Activated CD8-positive, alpha-beta memory T cell treated with anti-CD3 and anti-CD28 coated beads for 24 hours (primary cell): Measurements from ENCODE around the gene CDKN1B.
A peak's percentile ranks its signal among the peaks of the same experiment; 100 is the strongest.
"Not testable (repeated sequence)": the region's sequence is repeated elsewhere in the genome, so short reads cannot be mapped to it uniquely, and the experiment has no call there.

Experiments used
- DNase-seq: peaks from one replicate; pipeline ENCODE4 v3.0.0-alpha.2; 2020

CDKN1B gene

DNA sequence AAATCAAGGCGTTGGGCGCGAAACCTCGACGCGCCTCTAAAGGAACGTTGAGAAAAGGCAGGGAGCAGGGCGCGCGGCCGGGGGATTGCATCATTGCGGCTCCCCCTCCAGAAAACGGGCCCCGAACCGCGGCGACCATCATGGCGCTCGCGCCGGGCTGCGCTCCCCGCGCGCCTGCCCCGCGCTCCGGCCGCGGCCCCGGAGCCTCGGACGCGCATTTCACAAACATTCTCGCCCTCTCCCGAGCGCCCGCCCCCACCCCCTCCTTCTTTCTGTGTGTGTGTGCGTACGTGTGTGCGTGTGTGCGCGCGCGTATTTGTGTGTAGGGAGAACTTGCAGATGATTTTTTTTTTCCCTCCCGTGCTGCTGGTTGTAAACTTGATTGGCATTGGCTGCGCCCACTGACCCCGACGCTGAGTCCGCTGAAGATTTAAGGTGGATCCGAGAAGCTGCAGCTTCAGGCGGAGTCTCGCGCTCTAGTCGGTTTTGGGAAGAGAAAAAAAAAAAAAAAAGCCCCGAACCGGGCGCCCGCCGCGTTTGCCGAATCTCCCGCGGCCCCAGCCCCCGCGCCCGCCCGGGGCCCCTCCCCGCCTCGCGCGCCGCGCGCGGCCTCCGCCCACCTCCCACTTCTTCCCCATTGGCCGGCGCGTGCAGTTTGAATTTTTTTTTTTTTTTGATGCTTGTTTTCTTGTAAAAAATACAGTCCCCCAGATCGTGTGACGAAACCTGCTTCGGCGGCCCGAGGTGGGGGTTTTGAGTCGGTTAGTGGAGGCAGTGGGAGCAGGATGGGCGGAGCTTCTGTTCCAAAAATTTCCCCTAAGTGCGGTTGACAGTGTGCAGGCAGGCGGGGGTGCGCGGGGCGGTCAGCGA, 8.2 kb downstream of the CDKN1B start:
- peak; percentile 93 for DNase-seq

DNA sequence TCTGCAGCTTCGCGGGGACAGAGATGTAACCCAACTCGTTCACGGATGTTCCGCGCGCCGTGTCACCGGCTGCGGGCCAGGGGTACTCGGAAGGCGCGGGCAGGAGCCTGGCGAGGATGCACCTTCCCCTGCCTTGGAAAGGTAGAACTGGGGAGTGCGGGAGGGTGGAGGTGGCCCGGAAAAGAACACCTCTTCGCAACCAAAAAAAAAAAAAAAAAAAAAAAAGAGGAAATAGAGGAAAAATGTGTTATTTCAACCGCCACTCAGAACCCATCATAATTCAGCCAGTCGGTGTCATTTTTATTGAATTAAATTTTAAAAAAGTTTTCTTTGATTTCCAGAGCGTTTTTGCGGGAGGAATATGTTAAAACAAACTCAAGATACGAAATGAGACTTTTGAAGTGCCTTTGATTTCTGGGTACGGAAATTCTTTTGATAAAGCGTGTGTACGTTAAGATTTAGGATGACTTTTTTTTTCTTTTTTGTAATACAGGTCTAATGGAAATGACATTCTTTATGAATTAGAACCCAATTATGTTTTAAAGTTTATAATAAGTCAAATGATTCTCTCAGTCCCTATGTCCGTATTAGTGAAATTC, 8.9 kb downstream of the CDKN1B start:
- no peak for DNase-seq

DNA sequence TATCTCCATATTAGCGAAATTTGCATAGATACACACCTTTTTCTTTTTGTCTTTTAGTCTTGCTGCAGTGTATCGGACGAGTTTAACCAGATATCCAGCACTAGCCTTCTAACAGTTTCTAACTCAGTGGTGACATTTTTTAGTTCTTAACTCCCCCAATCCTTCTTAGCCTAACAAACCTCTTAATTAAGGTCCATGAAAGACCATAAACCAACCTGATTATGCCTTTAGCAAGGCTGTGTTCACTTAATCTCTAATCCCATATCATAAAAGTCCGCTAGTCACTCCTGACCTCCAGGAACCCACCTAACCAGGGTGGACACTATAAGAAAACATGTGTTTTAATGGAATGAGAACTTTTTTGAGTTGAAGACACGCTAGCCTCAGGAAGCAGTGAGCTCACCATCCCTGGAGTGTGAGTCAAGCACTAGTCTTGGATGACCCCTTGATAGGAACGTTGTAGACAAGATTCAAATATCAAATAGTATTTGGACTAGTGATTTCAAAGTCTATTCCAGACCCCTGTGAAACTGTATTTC, 9.5 kb downstream of the CDKN1B start:
- DNase-seq, result no peak

DNA sequence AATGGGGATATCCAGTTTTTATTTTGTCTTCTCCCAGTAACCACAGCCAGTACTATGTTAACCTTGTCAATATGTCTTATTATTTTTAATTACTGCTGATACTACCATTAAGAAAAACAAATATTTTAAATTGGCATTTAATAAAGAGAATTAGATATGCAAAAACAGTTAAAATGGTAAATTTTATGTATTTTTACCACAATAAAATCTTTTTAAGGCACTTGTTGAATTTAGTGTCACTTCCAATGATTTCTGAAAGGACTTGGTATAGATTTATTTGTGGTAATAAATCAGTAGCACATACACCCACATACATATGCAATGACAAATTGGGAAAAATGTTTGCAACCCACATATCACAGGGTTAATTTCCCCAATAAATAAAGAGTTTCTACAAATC, 14.0 kb downstream of the CDKN1B start:
- no peak for DNase-seq

DNA sequence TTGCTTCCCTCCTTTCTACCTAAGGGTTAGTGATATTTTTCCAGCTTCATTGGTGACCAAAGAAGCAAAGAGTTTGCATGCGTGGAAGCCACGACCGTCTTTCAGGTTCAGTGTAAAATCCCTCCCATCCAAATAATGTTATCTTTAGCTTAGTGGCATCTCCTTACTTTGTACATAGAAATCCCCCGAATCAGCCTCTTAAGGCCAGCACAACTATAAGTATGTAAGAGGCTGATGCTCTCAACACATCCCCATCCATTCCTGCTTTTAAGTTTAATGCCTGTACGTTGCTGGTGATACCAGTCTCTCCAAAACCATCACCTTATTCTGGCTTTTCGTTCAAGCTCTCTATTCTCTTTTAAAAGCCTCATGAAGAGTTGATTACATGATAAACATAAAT, 14.6 kb downstream of the CDKN1B start:
- DNase-seq, result no peak

DNA sequence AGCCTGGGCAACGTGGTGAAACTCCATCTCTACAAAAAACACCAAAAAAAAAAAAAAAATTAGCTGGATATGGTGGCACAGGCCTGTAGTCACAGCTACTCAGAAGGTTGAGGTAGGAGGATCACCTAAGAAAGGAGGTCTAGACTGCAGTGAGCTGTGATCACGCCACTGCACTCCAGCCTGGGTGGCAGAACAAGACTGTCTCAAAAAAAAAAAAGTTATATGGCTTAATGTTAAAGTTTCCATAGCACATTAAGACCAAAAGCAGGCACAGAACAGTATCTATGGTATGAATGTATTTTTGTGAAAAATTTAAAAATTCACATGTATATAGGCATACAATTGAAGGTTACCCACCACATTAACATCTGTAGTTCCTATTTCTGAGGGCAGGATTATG, 15.9 kb downstream of the CDKN1B start:
- no peak for DNase-seq

DNA sequence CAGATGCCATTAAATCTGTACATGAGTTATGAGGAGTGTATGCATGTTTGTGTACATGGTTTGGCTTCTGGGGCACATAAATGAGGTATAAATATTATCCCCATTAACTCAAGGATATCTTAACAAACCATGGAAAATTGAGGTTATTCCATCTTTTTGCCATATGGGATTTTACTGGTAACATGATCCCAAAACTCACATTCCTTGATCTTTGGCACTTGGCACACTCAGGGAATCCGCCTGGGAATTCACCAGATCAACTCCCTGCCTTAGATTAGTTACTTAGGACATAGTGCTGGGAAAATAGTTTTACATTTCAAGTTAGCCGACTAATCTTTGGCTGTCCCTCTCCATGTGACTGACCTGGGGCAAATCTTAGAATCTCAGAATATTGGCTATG, 16.9 kb downstream of the CDKN1B start:
- DNase-seq, result no peak

DNA sequence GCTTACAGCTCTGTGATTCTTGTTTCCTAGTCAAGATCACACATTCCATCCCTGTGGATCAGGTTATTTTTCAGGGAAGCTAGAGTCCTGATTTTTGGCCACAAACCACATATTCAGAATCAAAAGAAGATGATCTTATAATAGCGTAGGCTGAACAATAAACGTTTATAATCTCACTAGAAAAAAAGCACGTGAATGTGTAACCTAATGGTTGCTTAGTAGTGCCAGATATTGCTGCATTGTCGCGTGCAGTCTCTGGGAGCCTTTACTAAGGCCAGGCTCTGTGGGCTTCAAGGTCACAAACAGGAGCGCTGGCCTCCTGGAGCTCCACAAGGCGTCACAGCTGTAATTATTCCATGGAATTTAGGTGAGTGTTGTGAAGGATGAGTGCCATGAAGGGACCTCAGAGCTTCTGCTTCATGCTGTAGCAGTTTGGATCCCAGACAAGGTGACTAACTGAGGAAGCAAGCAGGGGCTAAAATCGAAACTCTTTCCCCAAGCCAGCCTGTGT, 17.4 kb downstream of the CDKN1B start:
- no peak for DNase-seq

DNA sequence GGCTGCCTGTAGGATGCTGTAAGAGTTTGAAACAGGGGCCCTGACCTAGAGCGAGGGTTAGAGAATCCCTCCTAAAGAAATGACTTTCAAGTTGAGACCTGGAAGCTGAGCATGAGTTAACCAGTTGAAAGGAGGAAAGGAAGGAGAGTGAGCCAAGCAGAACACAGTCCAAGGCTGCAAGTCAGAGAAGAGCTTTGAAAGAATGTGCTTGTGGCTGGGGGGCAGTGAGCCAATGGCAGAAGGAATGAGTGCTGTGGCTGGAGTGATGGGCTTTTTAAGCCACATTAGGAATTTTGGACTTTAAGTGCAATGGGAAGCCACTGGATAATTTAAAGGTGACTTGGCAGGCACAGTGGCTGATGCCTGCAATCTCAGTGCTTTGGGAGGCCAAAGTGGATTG, 18.1 kb downstream of the CDKN1B start:
- DNase-seq, result no peak

DNA sequence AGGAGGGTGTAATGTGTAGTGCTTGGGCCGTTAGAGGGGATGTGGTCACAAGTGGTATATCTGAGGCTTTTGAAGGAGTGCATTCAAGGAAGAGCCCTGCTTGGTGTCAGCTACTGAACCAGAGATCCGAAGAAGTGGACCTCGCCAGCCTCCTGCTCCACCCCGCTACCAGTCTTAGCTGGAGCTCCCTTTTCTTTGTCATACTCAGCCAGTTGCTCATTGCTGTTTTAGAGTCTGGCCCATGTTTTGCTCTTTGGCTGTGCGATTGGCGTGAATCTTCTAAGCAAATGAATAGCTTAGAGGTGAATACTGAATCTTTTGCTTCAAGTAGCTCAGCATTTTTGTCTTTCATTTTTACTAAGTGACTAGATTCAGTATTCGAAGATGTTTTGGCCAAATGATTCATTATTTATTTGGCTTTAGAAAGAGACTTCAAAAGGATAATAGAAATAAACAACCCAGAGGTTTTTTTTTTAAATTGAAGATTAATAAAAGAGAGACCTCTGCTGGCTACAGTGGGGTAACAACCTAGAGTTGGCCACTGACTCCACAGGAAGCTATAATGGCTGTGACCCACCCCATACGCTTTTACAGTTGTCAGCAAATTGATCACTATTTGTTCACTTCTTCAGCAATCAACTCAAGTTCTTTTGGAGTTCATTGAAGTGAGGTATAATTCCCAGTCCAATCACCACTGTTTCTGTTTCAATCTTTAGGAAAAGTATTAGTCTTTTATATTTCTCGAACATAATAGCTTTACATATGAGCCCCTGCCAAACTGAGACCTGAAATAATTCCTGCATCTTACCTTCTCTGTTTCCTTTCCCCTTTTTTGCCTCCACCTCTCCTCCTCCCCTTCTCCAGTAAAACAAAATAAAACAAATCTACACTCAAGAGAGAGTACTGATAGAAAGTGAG, 19.9 kb downstream of the CDKN1B start:
- DNase-seq, result peak; percentile 77

DNA sequence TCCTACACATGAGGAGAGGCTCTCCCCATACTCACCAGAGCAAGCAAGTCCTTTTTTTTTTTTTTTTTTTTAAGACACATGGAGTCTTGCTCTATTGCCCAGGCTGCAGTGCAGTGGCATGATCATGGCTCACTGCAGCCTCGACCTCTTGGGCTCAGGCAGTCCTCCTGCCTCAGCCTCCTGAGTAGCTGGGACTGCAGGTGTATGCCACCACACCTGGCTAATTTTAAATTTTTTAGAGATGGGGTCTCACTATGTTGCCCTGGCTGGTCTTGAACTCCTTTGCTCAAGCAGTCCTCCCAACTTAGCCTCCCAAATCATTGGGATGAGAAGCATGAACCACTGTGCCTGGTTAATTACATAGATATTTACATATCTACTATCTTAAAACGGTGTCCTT, 21.0 kb downstream of the CDKN1B start:
- DNase-seq, result not testable (repeated sequence)

DNA sequence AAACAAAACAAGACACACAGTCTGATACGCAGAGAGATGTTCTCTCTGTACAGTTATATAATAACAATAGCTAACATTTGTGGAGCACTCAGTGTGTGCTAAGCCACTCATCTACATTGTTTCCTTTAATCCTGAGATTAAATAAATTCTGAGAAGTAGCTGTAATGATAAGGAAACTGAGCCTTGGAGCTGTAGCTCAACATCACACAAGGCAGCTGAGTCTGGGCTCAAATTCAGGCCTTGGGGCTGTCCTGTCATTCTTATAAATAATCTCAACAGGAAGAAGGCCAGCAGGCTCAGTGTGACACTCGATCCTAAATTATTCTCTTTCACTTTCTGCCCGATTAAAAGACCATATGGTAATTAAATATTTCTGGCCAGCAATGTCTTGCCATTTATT, 24.5 kb downstream of the CDKN1B start:
- no peak for DNase-seq

DNA sequence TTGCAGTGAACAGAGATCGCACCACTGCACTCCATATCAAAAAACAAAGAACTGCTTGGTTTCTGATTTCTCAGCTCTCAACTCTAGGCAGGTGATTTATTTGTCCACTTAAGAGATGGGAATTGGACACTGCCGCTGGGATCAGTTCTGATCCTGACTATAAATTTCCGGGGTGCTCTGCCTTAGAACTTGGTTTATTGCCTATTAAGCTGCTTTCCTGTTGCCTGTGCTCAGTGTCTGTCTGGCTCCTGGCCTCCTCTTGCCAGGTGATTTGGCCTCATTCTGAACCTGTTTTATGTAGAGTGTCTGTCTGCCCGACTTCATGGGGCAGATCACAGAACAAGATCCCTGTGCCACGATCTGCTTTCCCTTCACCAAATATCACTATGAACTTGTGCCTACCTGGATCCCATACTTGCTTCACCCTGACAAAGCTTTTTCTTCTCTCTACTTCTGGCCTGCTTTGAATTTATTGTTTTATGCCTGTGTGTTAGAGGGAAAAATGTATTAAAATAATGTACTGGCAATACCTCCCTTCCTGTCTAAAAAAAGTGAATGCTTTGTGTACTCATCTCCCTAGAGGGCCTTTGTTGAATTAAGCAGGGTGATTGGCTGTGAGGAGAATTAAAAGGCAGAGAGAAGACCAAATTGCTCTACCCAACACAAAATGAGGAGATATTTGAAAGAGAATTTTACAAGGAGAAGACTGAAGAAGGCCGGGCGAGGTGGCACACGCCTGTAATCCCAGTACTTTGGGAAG, 27.6 kb downstream of the CDKN1B start:
- DNase-seq, result no peak

DNA sequence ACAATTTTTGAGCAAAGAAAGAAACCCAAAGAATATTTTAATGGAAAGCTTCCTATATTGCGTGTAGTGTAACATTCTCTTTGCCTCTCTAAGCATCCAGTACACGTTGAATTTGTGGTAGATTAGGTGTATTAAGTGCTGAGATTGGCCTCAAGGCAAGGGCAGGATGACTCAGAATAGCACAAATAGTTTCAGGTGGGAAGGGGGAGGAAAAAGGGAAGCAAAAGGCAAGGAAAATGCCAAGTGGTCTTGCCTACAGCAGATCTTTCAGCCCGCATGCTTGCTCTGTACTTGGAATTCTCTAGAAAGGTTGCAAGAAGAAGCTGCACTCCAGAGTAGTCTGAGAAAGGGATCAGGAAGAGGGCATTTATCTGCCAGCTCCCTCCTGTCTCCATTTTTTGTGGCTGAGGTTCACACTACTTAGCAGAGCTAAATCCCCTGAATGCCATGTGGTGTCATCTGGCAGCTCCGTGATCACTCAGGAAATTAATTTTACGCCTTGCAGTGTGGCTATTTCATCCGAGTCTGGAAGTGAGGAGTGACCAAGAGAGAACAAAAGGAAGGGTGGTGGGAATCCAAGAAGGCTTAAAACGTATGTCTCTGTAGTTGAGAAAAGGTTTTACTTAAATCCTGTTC, 28.5 kb downstream of the CDKN1B start:
- no peak for DNase-seq

DNA sequence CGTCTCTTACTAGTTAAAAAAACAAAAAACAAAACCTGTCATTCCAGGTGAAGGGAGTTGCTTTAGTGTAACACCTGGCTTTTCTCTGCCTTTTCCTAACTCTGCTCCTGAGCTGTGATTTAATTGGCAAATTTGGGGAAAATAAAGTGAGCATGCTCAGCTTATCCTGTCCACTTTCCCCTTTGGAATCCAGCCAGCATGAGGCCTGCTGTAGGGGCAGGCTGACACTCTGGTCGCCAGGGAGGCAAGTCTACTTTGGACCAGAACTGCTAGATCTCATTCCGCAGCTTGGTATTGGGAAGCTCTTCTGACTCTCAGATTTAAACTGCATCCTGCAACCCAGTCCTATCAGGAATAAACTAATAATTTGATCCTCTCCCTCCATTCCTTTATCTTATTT, 30.1 kb downstream of the CDKN1B start:
- no peak for DNase-seq

DNA sequence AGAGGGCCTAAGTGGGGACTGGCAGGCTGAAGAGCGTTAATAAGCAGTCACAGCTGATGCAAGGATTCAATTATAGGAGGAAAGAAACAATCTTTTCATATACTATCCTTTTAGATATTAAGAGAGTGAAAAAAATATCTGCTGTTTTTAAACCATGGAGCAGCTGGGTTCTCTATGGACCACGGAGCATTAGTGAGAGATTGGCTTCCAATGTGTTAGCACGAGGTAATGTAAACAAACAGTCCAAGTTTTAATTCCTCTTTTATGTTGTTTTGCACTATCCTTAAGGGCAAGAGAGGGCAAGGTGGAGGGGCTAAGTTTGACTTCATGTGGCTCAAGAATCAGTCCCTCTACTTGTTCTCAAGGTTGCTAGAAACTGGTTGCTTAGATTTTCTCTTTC, 30.9 kb downstream of the CDKN1B start:
- DNase-seq, result no peak

DNA sequence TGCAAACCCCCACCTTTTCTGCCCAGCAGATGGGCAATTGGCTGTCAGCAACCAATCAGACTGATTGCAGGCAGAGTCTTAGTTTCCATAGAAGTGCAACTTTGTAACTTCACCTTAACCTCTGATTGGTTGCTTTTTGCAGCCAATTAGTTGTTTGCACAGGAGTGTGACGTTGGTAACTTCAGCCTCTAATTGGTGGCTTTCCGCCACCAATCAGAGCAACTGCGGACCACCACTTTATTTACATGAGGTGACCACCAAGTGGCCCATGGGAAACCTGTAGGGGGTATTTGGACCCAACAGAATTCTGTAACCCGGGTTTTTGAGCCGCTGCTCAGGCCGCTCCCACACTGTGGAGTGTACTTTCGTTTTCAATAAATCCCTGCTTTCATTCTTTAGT, 32.3 kb downstream of the CDKN1B start:
- DNase-seq, result no peak

DNA sequence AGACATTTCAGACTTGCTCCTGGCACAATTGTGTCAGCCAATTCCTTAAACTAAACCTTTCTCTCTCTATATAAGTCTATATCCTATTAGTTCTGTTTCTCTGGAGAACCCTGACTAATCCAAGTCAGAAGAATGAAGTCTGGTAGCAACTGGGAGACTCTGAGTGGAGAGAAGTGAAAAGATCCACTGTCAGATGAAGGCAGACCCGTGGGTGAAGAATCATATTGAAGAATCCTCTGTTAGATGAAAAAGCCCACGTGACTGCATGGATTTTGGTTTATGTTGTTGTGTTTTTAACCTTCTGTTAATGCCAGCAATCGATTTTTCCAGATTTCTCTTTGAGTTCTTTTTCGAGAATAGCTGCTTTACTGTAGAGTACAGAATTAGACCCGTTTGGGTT, 38.8 kb downstream of the CDKN1B start:
- DNase-seq, result no peak

DNA sequence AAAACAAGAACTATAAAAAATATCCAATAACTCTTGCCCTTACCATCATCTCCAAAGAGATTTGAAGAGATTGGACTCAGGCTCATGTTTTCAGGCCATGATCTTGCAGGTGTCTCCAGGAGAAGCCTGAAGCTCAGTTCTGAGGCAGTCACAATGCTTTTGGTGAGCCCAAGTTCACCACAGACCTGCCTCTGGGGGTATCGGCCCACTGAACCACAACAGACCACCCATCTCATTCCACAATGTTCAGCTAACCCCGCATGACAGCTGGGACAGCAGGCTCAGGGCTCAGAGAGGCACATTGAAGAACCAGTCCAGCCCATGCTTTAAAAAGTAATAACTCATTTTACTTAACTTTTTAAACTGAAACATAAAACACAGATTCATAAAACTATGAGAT, 40.0 kb downstream of the CDKN1B start:
- DNase-seq, result no peak

DNA sequence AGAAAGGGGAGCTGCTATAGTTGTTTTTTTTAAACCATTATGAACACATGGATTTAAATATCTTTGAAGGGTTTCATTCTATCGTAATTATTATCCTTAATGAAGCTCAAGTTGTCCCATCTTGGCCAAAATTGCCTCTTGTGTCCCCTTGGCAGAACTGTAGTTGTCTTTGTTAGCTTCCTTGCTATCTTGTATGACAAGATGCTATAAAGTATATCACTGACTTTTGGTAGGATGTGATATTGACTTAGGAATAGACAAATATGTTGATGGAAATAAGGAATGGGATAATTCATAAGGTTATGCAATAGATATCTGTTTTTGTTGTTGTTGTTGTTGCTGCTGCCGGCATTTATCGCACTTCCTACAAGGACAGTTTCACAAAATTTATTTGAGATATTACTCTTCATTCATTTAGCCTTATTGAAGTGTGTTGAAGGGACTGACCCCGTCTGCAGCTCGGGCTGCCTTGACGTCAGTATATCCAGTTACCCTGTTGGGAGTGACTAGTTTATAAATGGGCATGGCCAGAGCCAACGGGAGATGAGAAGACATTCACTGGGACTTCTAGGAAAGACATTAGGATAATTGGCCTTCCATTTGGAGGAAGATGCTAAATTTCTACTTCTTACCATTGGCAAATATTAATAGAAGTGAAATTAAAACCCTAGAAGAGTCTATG, 42.2 kb downstream of the CDKN1B start:
- no peak for DNase-seq

DNA sequence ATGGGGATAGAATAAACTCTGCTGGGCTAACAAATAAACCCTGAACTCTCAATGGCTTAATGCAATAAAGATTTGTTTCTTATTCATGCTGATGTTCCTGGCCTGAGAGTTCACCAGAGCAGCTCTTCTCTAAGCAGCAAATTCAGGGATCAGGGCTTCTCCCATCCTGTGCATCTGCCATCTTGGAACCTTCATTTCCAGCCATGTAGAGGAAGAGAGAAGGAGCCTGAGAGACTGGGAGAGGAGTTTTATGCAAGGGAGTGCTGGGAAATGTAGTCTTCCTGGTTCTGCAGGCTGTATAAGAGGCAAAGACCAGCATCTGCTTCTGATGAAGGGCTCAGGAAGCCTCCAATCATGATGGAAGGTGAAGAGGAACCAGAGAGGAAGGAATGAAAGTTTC, 47.7 kb downstream of the CDKN1B start:
- DNase-seq, result no peak
